ENCODE results near the gene CHD9.

The CHD9 gene

GRCh38 chr16:53031323-53031942, 23.4 kb upstream of the CHD9 start:
- Histone ChIP-seq H2BK120ac (ENCODE audit: low read depth, low read length) (no peak overlapping the region), H3K36me3 (replicated peaks in 1 of 2; ENCODE audit: control insufficient read depth in 2 of 2, insufficient read depth in 2 of 2, low read length in 2 of 2) (no peaks in the 10 kb centered on the region), H3K4ac (ENCODE audit: low read length) (no peak overlapping the region), H3K27ac (replicated peaks; ENCODE audit: low read length) (no peak overlapping the region), H2BK15ac (ENCODE audit: low read length) (no peak overlapping the region), H3K18ac (ENCODE audit: low read length) (no peak overlapping the region), H3K9me3 (replicated peaks in 1 of 2; ENCODE audit: control insufficient read depth in 2 of 2, insufficient read depth in 1 of 2, low read depth in 1 of 2, low read length in 2 of 2) (peaks cover 3 to 11% of the 10 kb centered on the region in 2 donors), H4K8ac (ENCODE audit: low read depth, low read length) (no peak overlapping the region), H3K4me3 (ENCODE audit: low read length in 2 of 2) (no peak overlapping the region), H2AFZ (ENCODE audit: low read length) (peak overlapping the region; percentile 45), H4K91ac (ENCODE audit: low read depth, low read length, poor library complexity) (no peak overlapping the region), H3K14ac (ENCODE audit: low read length) (no peak overlapping the region), H3K4me1 (ENCODE audit: control insufficient read depth in 2 of 2, insufficient read depth in 1 of 2, low read depth in 1 of 2, low read length in 2 of 2) (no peaks in the 10 kb centered on the region), H2BK5ac (ENCODE audit: low read length) (no peak overlapping the region), H3K23ac (ENCODE audit: low read depth, low read length, poor library complexity) (no peak overlapping the region), H3K79me1 (ENCODE audit: low read depth, low read length) (no peaks in the 10 kb centered on the region), H2AK5ac (ENCODE audit: low read depth, low read length) (no peak overlapping the region), H3K27me3 (ENCODE audit: control insufficient read depth in 3 of 3, insufficient read depth in 3 of 3, low read depth in 1 of 3, low read length in 3 of 3) (no peaks in the 10 kb centered on the region), H2BK12ac (ENCODE audit: low read length) (no peak overlapping the region), H3K4me2 (ENCODE audit: insufficient read depth, low read length, poor library complexity, severe bottlenecking) (no peak overlapping the region), H3K9ac (ENCODE audit: low read depth, low read length, poor library complexity) (no peak overlapping the region)
- no CpG with 5 or more reads among the region's 2 CpGs for WGBS, 2 donors (ENCODE audit: extremely low coverage in 2 of 2, insufficient read length in 2 of 2, insufficient replicate concordance in 1 of 2)
- DNase-seq (ENCODE audit: low spot score) = no peak

GRCh38 chr16:53034306-53034705, 20.5 kb upstream of the CHD9 start:
- Histone ChIP-seq H3K14ac (ENCODE audit: low read length) (no peak overlapping the region), H3K4ac (ENCODE audit: low read length) (no peak overlapping the region), H3K27me3 (ENCODE audit: control insufficient read depth in 3 of 3, insufficient read depth in 3 of 3, low read depth in 1 of 3, low read length in 3 of 3) (no peaks in the 10 kb centered on the region), H2AFZ (ENCODE audit: low read length) (no peak overlapping the region), H3K4me3 (ENCODE audit: low read length in 2 of 2) (no peak overlapping the region), H3K27ac (replicated peaks; ENCODE audit: low read length) (no peak overlapping the region), H3K9me3 (replicated peaks in 1 of 2; ENCODE audit: control insufficient read depth in 2 of 2, insufficient read depth in 1 of 2, low read depth in 1 of 2, low read length in 2 of 2) (peaks cover 3 to 11% of the 10 kb centered on the region in 2 donors), H3K4me1 (ENCODE audit: control insufficient read depth in 2 of 2, insufficient read depth in 1 of 2, low read depth in 1 of 2, low read length in 2 of 2) (no peaks in the 10 kb centered on the region), H4K8ac (ENCODE audit: low read depth, low read length) (no peak overlapping the region), H3K4me2 (ENCODE audit: insufficient read depth, low read length, poor library complexity, severe bottlenecking) (no peak overlapping the region), H2BK15ac (ENCODE audit: low read length) (no peak overlapping the region), H3K36me3 (replicated peaks in 1 of 2; ENCODE audit: control insufficient read depth in 2 of 2, insufficient read depth in 2 of 2, low read length in 2 of 2) (no peaks in the 10 kb centered on the region), H2BK5ac (ENCODE audit: low read length) (no peak overlapping the region), H3K18ac (ENCODE audit: low read length) (no peak overlapping the region), H2AK5ac (ENCODE audit: low read depth, low read length) (no peak overlapping the region), H4K91ac (ENCODE audit: low read depth, low read length, poor library complexity) (no peak overlapping the region), H2BK12ac (ENCODE audit: low read length) (no peak overlapping the region), H3K79me1 (ENCODE audit: low read depth, low read length) (no peaks in the 10 kb centered on the region), H2BK120ac (ENCODE audit: low read depth, low read length) (no peak overlapping the region), H3K9ac (ENCODE audit: low read depth, low read length, poor library complexity) (no peak overlapping the region), H3K23ac (ENCODE audit: low read depth, low read length, poor library complexity) (no peak overlapping the region)
- WGBS, 2 donors (ENCODE audit: extremely low coverage in 2 of 2, insufficient read length in 2 of 2, insufficient replicate concordance in 1 of 2) = no CpG with 5 or more reads among the region's 6 CpGs
- DNase-seq (ENCODE audit: low spot score) = no peak

- no CpG with 5 or more reads among the region's 3 CpGs for WGBS, 2 donors (ENCODE audit: extremely low coverage in 2 of 2, insufficient read length in 2 of 2, insufficient replicate concordance in 1 of 2)
These were observed 19.4 kb upstream of the CHD9 start for GRCh38 chr16:53035176-53035942.

GRCh38 chr16:53036066-53036465, 18.7 kb upstream of the CHD9 start:
- H3K9me3 ChIP-seq (replicated peaks in 1 of 2; ENCODE audit: control insufficient read depth in 2 of 2, insufficient read depth in 1 of 2, low read depth in 1 of 2, low read length in 2 of 2) = peaks cover 3 to 11% of the 10 kb centered on the region in 2 donors
- DNase-seq (ENCODE audit: low spot score) = no peak
- H3K4me1 ChIP-seq (ENCODE audit: control insufficient read depth in 2 of 2, insufficient read depth in 1 of 2, low read depth in 1 of 2, low read length in 2 of 2) = peaks cover 0 to 1% of the 10 kb centered on the region in 2 donors
- H2AFZ ChIP-seq (ENCODE audit: low read length) = no peak overlapping the region
- no peak overlapping the region for H2BK5ac ChIP-seq (ENCODE audit: low read length)
- H3K27me3 ChIP-seq (ENCODE audit: control insufficient read depth in 3 of 3, insufficient read depth in 3 of 3, low read depth in 1 of 3, low read length in 3 of 3) = no peaks in the 10 kb centered on the region
- H2AK5ac ChIP-seq (ENCODE audit: low read depth, low read length) = no peak overlapping the region
- H3K14ac ChIP-seq (ENCODE audit: low read length) = no peak overlapping the region
- H3K36me3 ChIP-seq (replicated peaks in 1 of 2; ENCODE audit: control insufficient read depth in 2 of 2, insufficient read depth in 2 of 2, low read length in 2 of 2) = no peaks in the 10 kb centered on the region
- WGBS, 2 donors (ENCODE audit: extremely low coverage in 2 of 2, insufficient read length in 2 of 2, insufficient replicate concordance in 1 of 2) = no CpG with 5 or more reads among the region's 6 CpGs
- no peak overlapping the region for H3K23ac ChIP-seq (ENCODE audit: low read depth, low read length, poor library complexity)
- no peak overlapping the region for H2BK12ac ChIP-seq (ENCODE audit: low read length)
- H3K27ac ChIP-seq (replicated peaks; ENCODE audit: low read length) = no peak overlapping the region
- no peak overlapping the region for H2BK120ac ChIP-seq (ENCODE audit: low read depth, low read length)
- no peak overlapping the region for H3K4me2 ChIP-seq (ENCODE audit: insufficient read depth, low read length, poor library complexity, severe bottlenecking)
- H3K9ac ChIP-seq (ENCODE audit: low read depth, low read length, poor library complexity) = no peak overlapping the region
- H4K91ac ChIP-seq (ENCODE audit: low read depth, low read length, poor library complexity) = no peak overlapping the region
- no peak overlapping the region for H3K18ac ChIP-seq (ENCODE audit: low read length)
- no peak overlapping the region for H3K4me3 ChIP-seq (ENCODE audit: low read length in 2 of 2)
- H3K4ac ChIP-seq (ENCODE audit: low read length) = no peak overlapping the region
- H4K8ac ChIP-seq (ENCODE audit: low read depth, low read length) = no peak overlapping the region
- no peaks in the 10 kb centered on the region for H3K79me1 ChIP-seq (ENCODE audit: low read depth, low read length)
- no peak overlapping the region for H2BK15ac ChIP-seq (ENCODE audit: low read length)

More at GRCh38 chr16:53035176-53035942, 19.4 kb upstream of the CHD9 start:
- H3K9ac ChIP-seq (ENCODE audit: low read depth, low read length, poor library complexity) = no peak overlapping the region
- H3K14ac ChIP-seq (ENCODE audit: low read length) = no peak overlapping the region
- no peak overlapping the region for H3K18ac ChIP-seq (ENCODE audit: low read length)
- no peak overlapping the region for H3K23ac ChIP-seq (ENCODE audit: low read depth, low read length, poor library complexity)
- no peaks in the 10 kb centered on the region for H3K36me3 ChIP-seq (replicated peaks in 1 of 2; ENCODE audit: control insufficient read depth in 2 of 2, insufficient read depth in 2 of 2, low read length in 2 of 2)
- H3K4me3 ChIP-seq (ENCODE audit: low read length in 2 of 2) = no peak overlapping the region
- H3K9me3 ChIP-seq (replicated peaks in 1 of 2; ENCODE audit: control insufficient read depth in 2 of 2, insufficient read depth in 1 of 2, low read depth in 1 of 2, low read length in 2 of 2) = peaks cover 3 to 11% of the 10 kb centered on the region in 2 donors
- no peak overlapping the region for H2BK12ac ChIP-seq (ENCODE audit: low read length)
- DNase-seq (ENCODE audit: low spot score) = no peak
- no peak overlapping the region for H3K4ac ChIP-seq (ENCODE audit: low read length)
- H3K27me3 ChIP-seq (ENCODE audit: control insufficient read depth in 3 of 3, insufficient read depth in 3 of 3, low read depth in 1 of 3, low read length in 3 of 3) = no peaks in the 10 kb centered on the region
- H2AK5ac ChIP-seq (ENCODE audit: low read depth, low read length) = no peak overlapping the region
- no peak overlapping the region for H3K4me2 ChIP-seq (ENCODE audit: insufficient read depth, low read length, poor library complexity, severe bottlenecking)
- H2AFZ ChIP-seq (ENCODE audit: low read length) = no peak overlapping the region
- H2BK15ac ChIP-seq (ENCODE audit: low read length) = no peak overlapping the region
- no peaks in the 10 kb centered on the region for H3K4me1 ChIP-seq (ENCODE audit: control insufficient read depth in 2 of 2, insufficient read depth in 1 of 2, low read depth in 1 of 2, low read length in 2 of 2)
- H2BK5ac ChIP-seq (ENCODE audit: low read length) = no peak overlapping the region
- no peak overlapping the region for H2BK120ac ChIP-seq (ENCODE audit: low read depth, low read length)
- H4K8ac ChIP-seq (ENCODE audit: low read depth, low read length) = no peak overlapping the region
- no peaks in the 10 kb centered on the region for H3K79me1 ChIP-seq (ENCODE audit: low read depth, low read length)
- H4K91ac ChIP-seq (ENCODE audit: low read depth, low read length, poor library complexity) = no peak overlapping the region
- no peak overlapping the region for H3K27ac ChIP-seq (replicated peaks; ENCODE audit: low read length)

All from neuronal stem cell (in vitro differentiated cells).